Tibial nerve (tissue), 4 donors: ENCODE measurements around the gene VTCN1. TPM values are rescaled to one million over a fixed set of nuclear protein-coding genes. Genes with fewer than 3 reads are reported as not detected.
A peak's percentile ranks its signal among the peaks of the same experiment; 100 is the strongest.
"Not testable (repeated sequence)": the region's sequence is repeated elsewhere in the genome, so short reads cannot be mapped to it uniquely, and the experiment has no call there.

ENCODE experiments used
- DNase-seq, 2 donors: peaks; one replicate each; pipeline ENCODE4 v3.0.0-alpha.2; 2019; ENCODE audit warnings: low spot score in 2 of 2
- H3K27ac ChIP-seq, 4 donors: fragments of 200-600 bp; sonication (generic) in 3 of 4; one replicate each; pipeline ENCODE4 v1.5.1; 2017 to 2019; ENCODE audit warnings: mild to moderate bottlenecking in 1 of 4
- H3K27me3 ChIP-seq, 2 donors: fragments of 200-600 bp; sonication (generic) in 1 of 2; one replicate each; pipeline versions ENCODE4 v1.5.1 to v1.6.0; 2017 to 2019
- H3K36me3 ChIP-seq, 3 donors: fragments of 200-600 bp; sonication (generic); one replicate each; pipeline ENCODE4 v1.5.1; 2018 to 2019
- H3K4me1 ChIP-seq, 4 donors: fragments of 200-600 bp; sonication (generic) in 3 of 4; one replicate each; pipeline ENCODE4 v1.5.1; 2017 to 2019
- H3K4me3 ChIP-seq, 4 donors: fragments of 200-600 bp; sonication (generic) in 3 of 4; one replicate each; pipeline ENCODE4 v1.5.1; 2017 to 2019; ENCODE audit warnings: mild to moderate bottlenecking in 1 of 4, moderate library complexity in 1 of 4
- H3K9me3 ChIP-seq, 4 donors: fragments of 200-600 bp; sonication (generic) in 3 of 4; one replicate each; pipeline ENCODE4 v1.5.1; 2017 to 2019
- CTCF ChIP-seq, 5 experiments: fragments of 200-600 bp in 3 of 5; fragments of 450-650 bp in 2 of 5; sonication (generic) in 3 of 5; IDR thresholded peaks; one replicate each; pipeline ENCODE4 v1.5.1; 2016 to 2019; ENCODE audit warnings: antibody characterized with exemption in 5 of 5, mild to moderate bottlenecking in 3 of 5, moderate library complexity in 2 of 5
- EP300 ChIP-seq, 2 donors: sonication (generic); formaldehyde crosslinking; IDR thresholded peaks; one replicate each; pipeline ENCODE4 v1.6.1; 2017; ENCODE audit warnings: antibody characterized with exemption in 2 of 2, mild to moderate bottlenecking in 1 of 2
- POLR2A ChIP-seq, 2 donors: fragments of 450-650 bp; IDR thresholded peaks; one replicate each; pipeline ENCODE4 v1.6.1; 2017; ENCODE audit warnings: antibody characterized with exemption in 2 of 2, mild to moderate bottlenecking in 2 of 2, moderate library complexity in 2 of 2
- WGBS, 2 donors: methylation state at CpG; one replicate each; pipeline ENCODE4 v1.1.5; 2018; 5-methylcytosine and 5-hydroxymethylcytosine counted together
- total RNA-seq, 4 donors: library from RNA; depleted of rRNA; stranded (reverse); fragments of >200 nt; gene quantifications; one replicate each; pipeline ENCODE4 v1.1.0, GENCODE V29; 2016

The VTCN1 gene
- total RNA-seq: not detected

GRCh38 chr1:117210831-117211261 lies at the start of gene VTCN1:
Gene VTCN1, minus strand, starts transcription at chr1:117210927. Its CDS starts 72 bp downstream, at chr1:117210855.
- no peak for DNase-seq
- TF ChIP-seq CTCF (IDR thresholded peaks at IDR 0.05) (no peak), POLR2A (IDR thresholded peaks at IDR 0.05) (no peak), EP300 (IDR thresholded peaks at IDR 0.05) (no peak)

GRCh38 chr1:117258791-117259190 lies 48.1 kb upstream of the VTCN1 start:
- WGBS, 2 donors: 86 to 92% methylated on average over 3 of the region's 3 CpGs
- DNase-seq: no peak
- H3K27me3 ChIP-seq: no peaks in the 10 kb centered on the region

More at GRCh38 chr1:117210831-117211261, at the start of gene VTCN1:
- H3K9me3 ChIP-seq: no peaks in the 10 kb centered on the region
- H3K27me3 ChIP-seq: no peaks in the 10 kb centered on the region
- no peaks in the 10 kb centered on the region for H3K4me1 ChIP-seq
- H3K27ac ChIP-seq: peak within 1 kb of the TSS in 1 of 4 donors; percentile 60
- 80 to 93% methylated on average over 8 of the region's 8 CpGs for WGBS, 2 donors
- H3K4me3 ChIP-seq: no peak within 1 kb of the TSS
- H3K36me3 ChIP-seq: no peaks in the 10 kb centered on the region

GRCh38 chr1:117258075-117258474 lies 47.3 kb upstream of the VTCN1 start:
- not testable (repeated sequence) for H3K4me3 ChIP-seq, H3K9me3 ChIP-seq, H3K27me3 ChIP-seq, H3K36me3 ChIP-seq, H3K27ac ChIP-seq, DNase-seq, H3K4me1 ChIP-seq

More at GRCh38 chr1:117258791-117259190, 48.1 kb upstream of the VTCN1 start:
- H3K9me3 ChIP-seq: no peaks in the 10 kb centered on the region
- no peak overlapping the region for H3K27ac ChIP-seq
- H3K4me1 ChIP-seq: no peaks in the 10 kb centered on the region
- no peaks in the 10 kb centered on the region for H3K36me3 ChIP-seq
- TF ChIP-seq CTCF (IDR thresholded peaks at IDR 0.05): no peak
- TF ChIP-seq POLR2A (IDR thresholded peaks at IDR 0.05): no peak
- no peak for TF ChIP-seq EP300 (IDR thresholded peaks at IDR 0.05)
- H3K4me3 ChIP-seq: no peak overlapping the region

GRCh38 chr1:117257291-117257690 lies 46.6 kb upstream of the VTCN1 start:
- Histone ChIP-seq H3K27me3 (no peaks in the 10 kb centered on the region), H3K36me3 (no peaks in the 10 kb centered on the region), H3K4me3 (no peak overlapping the region), H3K4me1 (no peaks in the 10 kb centered on the region), H3K9me3 (no peaks in the 10 kb centered on the region), H3K27ac (no peak overlapping the region)
- DNase-seq: no peak
- no peak for TF ChIP-seq EP300 (IDR thresholded peaks at IDR 0.05)
- no peak for TF ChIP-seq POLR2A (IDR thresholded peaks at IDR 0.05)

- H3K4me1 ChIP-seq: no peaks in the 10 kb centered on the region
- TF ChIP-seq POLR2A (IDR thresholded peaks at IDR 0.05) (no peak), EP300 (IDR thresholded peaks at IDR 0.05) (no peak), CTCF (IDR thresholded peaks at IDR 0.05) (no peak)
- no peak overlapping the region for H3K27ac ChIP-seq
- no peak overlapping the region for H3K4me3 ChIP-seq
- H3K9me3 ChIP-seq: no peaks in the 10 kb centered on the region
- no peaks in the 10 kb centered on the region for H3K36me3 ChIP-seq
- H3K27me3 ChIP-seq: no peaks in the 10 kb centered on the region
- no peak for DNase-seq
Measured at GRCh38 chr1:117250061-117250606, 39.4 kb upstream of the VTCN1 start.

GRCh38 chr1:117244971-117245370 lies 34.2 kb upstream of the VTCN1 start:
- Histone ChIP-seq H3K4me3 (no peak overlapping the region), H3K9me3 (no peaks in the 10 kb centered on the region), H3K27ac (no peak overlapping the region), H3K27me3 (no peaks in the 10 kb centered on the region), H3K36me3 (no peaks in the 10 kb centered on the region), H3K4me1 (no peaks in the 10 kb centered on the region)
- no peak for DNase-seq
- TF ChIP-seq CTCF (IDR thresholded peaks at IDR 0.05): no peak
- TF ChIP-seq EP300 (IDR thresholded peaks at IDR 0.05): no peak
- no peak for TF ChIP-seq POLR2A (IDR thresholded peaks at IDR 0.05)
- WGBS, 2 donors: 91% methylated on average over 2 of the region's 2 CpGs
